KMS-11 (cell line): Measurements from ENCODE around the gene RBM22.

Experiments
- H2AFZ ChIP-seq: fragments of 200-600 bp; sonication (generic); 2 replicates; pipeline ENCODE4 v1.6.1; 2016; ENCODE audit warnings: antibody characterized with exemption, mixed run types, low read depth
- H3K27ac ChIP-seq: fragments of 200-600 bp; sonication (generic); 2 replicates; pipeline ENCODE4 v1.6.1; 2016; ENCODE audit warnings: mild to moderate bottlenecking, mixed run types
- H3K27me3 ChIP-seq: fragments of 200-600 bp; sonication (generic); 2 replicates; pipeline ENCODE4 v1.6.1; 2017; ENCODE audit warnings: mild to moderate bottlenecking, low read depth, mixed run types, moderate library complexity; ENCODE audit not compliant: insufficient read depth
- H3K36me3 ChIP-seq: fragments of 200-600 bp; sonication (generic); 2 replicates; pipeline ENCODE4 v1.6.1; 2017; ENCODE audit warnings: mild to moderate bottlenecking, mixed run types; ENCODE audit not compliant: insufficient read depth
- H3K4me1 ChIP-seq: fragments of 200-600 bp; sonication (generic); 2 replicates; pipeline ENCODE4 v1.6.1; 2016; ENCODE audit warnings: mild to moderate bottlenecking, low read depth, mixed run types; ENCODE audit not compliant: poor library complexity, severe bottlenecking
- H3K4me2 ChIP-seq: fragments of 200-600 bp; sonication (generic); 2 replicates; pipeline ENCODE4 v1.7.0; 2016; ENCODE audit warnings: mild to moderate bottlenecking, mixed run types
- H3K4me3 ChIP-seq: fragments of 200-600 bp; sonication (generic); IDR thresholded peaks from 2 replicates; pipeline ENCODE4 v1.6.1; 2017; ENCODE audit warnings: low read depth, low read length, mixed read lengths; ENCODE audit not compliant: insufficient read depth
- H3K79me2 ChIP-seq: fragments of 200-600 bp; sonication (generic); 2 replicates; pipeline ENCODE4 v1.6.1; 2016; ENCODE audit warnings: low read depth, mixed run types; ENCODE audit not compliant: insufficient read depth
- H3K9ac ChIP-seq: fragments of 200-600 bp; sonication (generic); 2 replicates; pipeline ENCODE4 v1.6.1; 2016; ENCODE audit warnings: mild to moderate bottlenecking, mixed run types
- H4K20me1 ChIP-seq: fragments of 200-600 bp; sonication (generic); 2 replicates; pipeline ENCODE4 v1.6.1; 2016; ENCODE audit warnings: mild to moderate bottlenecking, mixed run types; ENCODE audit not compliant: insufficient read depth
- CTCF ChIP-seq: fragments of 200-600 bp; sonication (generic); conservative IDR thresholded peaks from 2 replicates; pipeline ENCODE4 v1.6.1; 2017; ENCODE audit warnings: low read depth, mild to moderate bottlenecking, antibody characterized with exemption, low read length, moderate library complexity, mixed read lengths

Gene RBM22

GRCh38 chr5:150672884-150673275, 28.0 kb downstream of the RBM22 start:
- Histone ChIP-seq H2AFZ (no peak overlapping the region), H3K79me2 (no peaks in the 10 kb centered on the region), H4K20me1 (no peaks in the 10 kb centered on the region), H3K27ac (no peak overlapping the region), H3K27me3 (no peaks in the 10 kb centered on the region), H3K9ac (no peak overlapping the region), H3K36me3 (no peaks in the 10 kb centered on the region), H3K4me2 (no peak overlapping the region), H3K4me1 (no peaks in the 10 kb centered on the region), H3K4me3 (no peak overlapping the region)
- no peak for TF ChIP-seq CTCF

GRCh38 chr5:150672237-150672883, 28.5 kb downstream of the RBM22 start:
- TF ChIP-seq CTCF = no peak
- no peaks in the 10 kb centered on the region for H3K36me3 ChIP-seq
- no peaks in the 10 kb centered on the region for H3K4me1 ChIP-seq
- H3K27me3 ChIP-seq = no peaks in the 10 kb centered on the region
- no peak overlapping the region for H3K27ac ChIP-seq
- H3K4me3 ChIP-seq = no peak overlapping the region
- no peak overlapping the region for H3K9ac ChIP-seq
- H2AFZ ChIP-seq = no peak overlapping the region
- H3K4me2 ChIP-seq = no peak overlapping the region
- H3K79me2 ChIP-seq = no peaks in the 10 kb centered on the region
- H4K20me1 ChIP-seq = no peaks in the 10 kb centered on the region

- no peak overlapping the region for H3K4me2 ChIP-seq
- no peak overlapping the region for H3K9ac ChIP-seq
- no peak overlapping the region for H3K27ac ChIP-seq
- H3K27me3 ChIP-seq = no peaks in the 10 kb centered on the region
- no peaks in the 10 kb centered on the region for H3K36me3 ChIP-seq
- no peaks in the 10 kb centered on the region for H3K4me1 ChIP-seq
- H4K20me1 ChIP-seq = no peaks in the 10 kb centered on the region
- no peak overlapping the region for H2AFZ ChIP-seq
- no peak overlapping the region for H3K4me3 ChIP-seq
- no peaks in the 10 kb centered on the region for H3K79me2 ChIP-seq
- TF ChIP-seq CTCF = no peak
Observed at GRCh38 chr5:150671509-150672236, 29.2 kb downstream of the RBM22 start.

GRCh38 chr5:150670948-150671310, 29.9 kb downstream of the RBM22 start:
- no peak overlapping the region for H2AFZ ChIP-seq
- no peak overlapping the region for H3K4me3 ChIP-seq
- TF ChIP-seq CTCF = no peak
- no peaks in the 10 kb centered on the region for H3K4me1 ChIP-seq
- no peak overlapping the region for H3K9ac ChIP-seq
- H3K36me3 ChIP-seq = no peaks in the 10 kb centered on the region
- no peak overlapping the region for H3K27ac ChIP-seq
- no peak overlapping the region for H3K4me2 ChIP-seq
- H3K27me3 ChIP-seq = no peaks in the 10 kb centered on the region
- H4K20me1 ChIP-seq = no peaks in the 10 kb centered on the region
- H3K79me2 ChIP-seq = no peaks in the 10 kb centered on the region
